Right renal pelvis (tissue), 4 donors: ENCODE measurements around the gene TECPR2. TPM values are rescaled to one million over a fixed set of nuclear protein-coding genes. Genes with fewer than 3 reads are reported as not detected.

ENCODE experiments used
- DNase-seq, 4 donors: peaks; one replicate each; pipeline ENCODE4 v3.0.0-alpha.2; 2013; ENCODE audit warnings: low read depth in 4 of 4, low spot score in 3 of 4, missing footprints in 1 of 4
- polyA plus RNA-seq, 4 donors: library from polyadenylated mRNA; unstranded; fragments of 120-200 nt; gene quantifications; one replicate each; pipeline ENCODE4 v1.2.1, GENCODE V29; 2013; ENCODE audit not compliant: insufficient read length in 4 of 4

TECPR2 gene
- polyA plus RNA-seq, 4 donors, result 16.7 to 19.9 (median 16.8) TPM

- no peak for DNase-seq
Observed at GRCh38 chr14:102491366-102491765, 128.6 kb downstream of the TECPR2 start.

GRCh38 chr14:102491786-102492530, 129.2 kb downstream of the TECPR2 start:
- DNase-seq, result no peak

- no peak for DNase-seq
Observed at GRCh38 chr14:102492531-102492910, 129.8 kb downstream of the TECPR2 start.

DNA sequence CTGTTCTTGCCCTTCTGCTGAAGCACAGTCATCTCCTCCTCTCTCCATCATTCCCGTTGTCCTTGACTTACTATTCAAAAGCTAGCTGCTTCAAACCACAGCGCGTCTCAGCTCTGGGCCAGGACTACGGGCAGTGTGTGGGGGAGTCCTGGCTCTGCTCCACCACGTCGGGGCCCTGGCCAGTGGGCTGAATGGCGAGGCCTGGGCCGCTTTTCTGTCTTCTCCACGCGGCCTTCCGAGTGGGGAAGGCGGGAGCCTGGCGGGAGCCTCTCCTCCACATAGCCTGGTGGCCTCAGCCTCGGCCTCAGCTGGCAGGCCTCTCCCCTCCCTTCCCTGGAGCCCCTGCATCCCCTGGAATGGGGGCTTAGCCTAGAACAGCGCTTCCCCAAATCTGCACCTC, 130.4 kb downstream of the TECPR2 start:
- DNase-seq, result no peak

GRCh38 chr14:102493585-102493984, 130.8 kb downstream of the TECPR2 start:
- DNase-seq, result no peak

DNA sequence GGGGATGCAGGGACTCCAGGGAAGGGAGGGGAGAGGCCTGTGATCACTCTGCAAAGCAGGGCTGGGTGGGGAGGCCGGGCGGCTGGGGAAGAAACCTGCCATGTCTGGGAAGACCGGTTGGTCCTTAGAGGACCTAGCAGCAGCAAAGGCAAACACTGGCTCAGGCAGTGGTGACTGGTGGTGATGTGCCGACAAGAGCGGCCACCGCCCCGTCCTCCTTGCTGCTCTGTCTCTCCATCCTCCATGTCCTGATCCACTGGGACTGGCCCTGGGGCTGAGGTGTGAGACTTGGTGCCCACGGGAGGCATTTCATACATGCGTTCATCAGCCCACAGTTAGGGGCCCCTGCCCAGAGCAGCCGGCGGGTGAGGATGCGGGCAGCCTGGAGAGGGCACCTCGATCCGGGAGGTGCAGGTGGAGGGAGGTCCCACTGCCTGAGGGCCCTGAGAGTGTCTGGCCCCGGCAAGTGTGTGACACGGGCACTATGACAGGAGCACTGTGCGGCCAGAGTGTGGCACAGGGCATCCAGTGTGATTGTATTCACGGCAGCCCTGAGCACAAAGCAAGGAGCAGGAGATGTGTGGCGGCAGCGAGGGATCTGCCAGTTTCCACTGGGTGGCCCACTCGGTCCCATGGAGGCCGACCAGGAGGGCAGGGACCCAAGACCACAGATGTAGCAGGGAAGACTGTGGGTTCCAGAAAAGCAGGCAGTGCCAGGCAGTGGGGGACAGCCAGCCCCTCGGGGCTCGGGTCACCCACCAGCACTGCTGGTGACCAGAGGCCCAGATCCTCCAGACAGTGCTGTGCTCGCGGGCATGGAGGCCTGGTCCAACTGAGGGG, 133.0 kb downstream of the TECPR2 start:
- DNase-seq, result no peak

DNA sequence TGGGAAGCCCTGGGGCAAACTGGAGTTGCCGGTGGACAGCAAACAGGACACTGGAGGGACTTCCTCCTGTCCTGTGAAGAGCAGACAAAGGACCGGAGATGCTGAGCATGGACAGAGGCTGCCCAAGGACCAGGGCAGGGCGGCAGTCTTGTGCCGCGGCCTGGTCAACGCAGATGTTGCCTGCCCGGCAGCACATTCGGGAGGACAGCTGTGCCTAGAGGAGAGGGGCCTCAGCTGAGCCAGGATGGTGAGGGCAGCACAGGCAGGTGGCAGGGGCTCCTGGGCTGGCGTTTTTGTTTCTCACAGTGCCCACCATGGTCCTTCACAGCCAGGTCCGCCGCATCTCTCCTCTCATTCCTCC, 133.6 kb downstream of the TECPR2 start:
- no peak for DNase-seq

GRCh38 chr14:102496958-102497744, 134.4 kb downstream of the TECPR2 start:
- no peak for DNase-seq

- no peak for DNase-seq
Observed at GRCh38 chr14:102497998-102498677, 135.4 kb downstream of the TECPR2 start.

DNA sequence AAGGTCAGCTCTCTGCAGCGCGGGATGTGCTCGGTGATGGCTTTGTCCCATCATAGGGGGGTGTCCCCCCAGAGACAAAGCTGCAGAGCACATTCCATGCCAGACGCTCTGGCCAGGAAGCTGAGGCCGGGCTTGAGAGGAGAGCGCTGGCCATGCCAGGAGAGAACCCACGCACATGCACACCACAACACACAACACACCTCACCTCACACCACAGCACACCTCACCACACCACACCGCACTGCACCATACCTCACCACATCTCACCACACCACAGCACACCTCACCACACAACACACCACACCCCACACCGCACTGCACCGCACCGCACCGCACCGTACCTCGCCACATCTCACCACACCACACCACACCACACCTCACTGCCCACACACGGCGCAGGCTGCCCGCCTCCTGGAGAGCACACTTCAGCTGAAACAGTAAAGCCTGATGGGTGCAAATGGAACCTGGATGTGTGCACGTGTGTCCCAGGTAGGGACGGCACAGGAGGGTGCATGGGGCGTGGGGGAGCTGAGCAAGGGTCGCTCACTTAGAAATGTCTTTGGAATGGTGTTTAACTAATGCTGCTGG, 136.0 kb downstream of the TECPR2 start:
- no peak for DNase-seq

DNA sequence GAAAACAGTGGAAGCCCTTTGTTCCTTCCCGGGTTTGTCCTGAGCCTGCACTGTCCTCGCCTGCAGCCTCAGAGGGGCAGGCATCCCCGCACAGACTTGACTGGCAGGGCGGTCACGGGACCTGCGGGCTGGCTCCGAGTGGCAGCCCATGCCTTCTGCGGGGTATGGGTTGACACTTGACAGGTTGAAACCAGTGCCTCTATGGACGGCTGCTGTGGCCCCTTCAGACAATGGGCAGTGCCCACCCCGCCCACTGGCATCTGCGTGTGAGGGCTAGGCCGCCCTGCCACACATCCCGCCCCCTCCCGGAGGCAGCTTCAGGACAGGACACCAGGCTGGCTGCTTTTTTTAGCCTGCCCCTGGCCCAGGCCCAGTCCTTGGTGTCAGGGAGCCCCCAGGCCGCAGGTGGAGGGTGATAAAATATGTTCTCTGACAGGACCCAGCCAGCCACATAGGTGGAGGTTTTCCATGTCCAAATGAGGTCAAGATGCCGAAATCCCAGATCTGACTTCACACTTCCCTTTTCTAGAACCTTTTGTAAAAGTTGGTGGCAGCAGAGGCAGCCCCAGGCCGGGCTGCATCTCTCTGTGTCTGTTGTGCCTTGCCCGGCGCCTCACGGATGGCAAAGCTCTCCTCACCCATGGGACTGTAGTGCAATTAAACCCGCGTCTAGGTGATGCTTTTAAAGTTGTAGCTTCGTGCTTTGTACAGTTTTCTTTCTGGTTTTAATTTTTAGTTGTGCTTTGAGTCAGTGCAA, 136.8 kb downstream of the TECPR2 start:
- DNase-seq, result no peak

- no peak for DNase-seq
Observed at GRCh38 chr14:102500158-102500662, 137.5 kb downstream of the TECPR2 start.

GRCh38 chr14:102500713-102501112, 138.0 kb downstream of the TECPR2 start:
- DNase-seq, result no peak

- DNase-seq, result no peak
Observed at GRCh38 chr14:102501751-102502315, 139.1 kb downstream of the TECPR2 start.

- DNase-seq, result no peak
Observed at GRCh38 chr14:102502571-102502970, 139.8 kb downstream of the TECPR2 start.

GRCh38 chr14:102503641-102504327, 141.0 kb downstream of the TECPR2 start:
- DNase-seq, result no peak

DNA sequence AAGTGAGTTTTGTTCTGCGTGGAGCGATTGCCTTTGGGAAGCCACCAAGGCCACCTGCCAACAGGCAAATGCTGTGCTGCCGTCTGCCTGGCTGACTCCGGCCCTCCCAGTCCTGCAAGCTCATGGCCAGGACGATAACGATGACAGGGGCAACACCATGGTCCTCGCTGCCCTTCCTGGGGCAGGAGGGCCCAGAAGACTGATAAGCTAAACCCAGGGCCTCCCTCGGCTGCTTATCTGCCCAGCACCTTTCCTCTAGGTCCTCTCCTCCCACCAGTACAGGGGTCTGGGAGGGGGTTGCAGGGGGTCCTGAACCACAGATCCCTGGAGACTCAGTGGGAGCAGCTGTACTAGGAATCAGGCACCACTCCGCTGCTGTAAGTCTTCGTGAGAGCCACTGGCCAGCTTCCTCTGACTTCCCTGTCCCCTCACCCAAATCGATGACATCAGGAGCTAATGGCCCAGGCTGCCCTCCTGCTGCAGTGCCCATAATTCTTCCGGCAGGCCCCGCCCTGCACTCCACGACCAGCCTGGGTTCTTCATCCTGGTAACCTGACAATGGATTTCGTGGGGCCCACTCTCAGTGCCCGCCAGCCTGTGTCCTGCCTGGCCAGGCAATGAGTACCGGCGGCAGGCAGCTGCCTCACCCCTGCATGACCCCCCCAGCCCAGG, 141.7 kb downstream of the TECPR2 start:
- no peak for DNase-seq
